DND-41 (cell line): ENCODE measurements around the gene OR51S1.
"Not testable (repeated sequence)": the region's sequence is repeated elsewhere in the genome, so short reads cannot be mapped to it uniquely, and the experiment has no call there.

Experiments used
- ATAC-seq: fragments of 200-7000 bp; cut with Tn5 transposase; 3 replicates; pipeline ENCODE4 v1.9.1; 2021; ENCODE audit warnings: low read depth; ENCODE audit not compliant: insufficient read depth
- DNase-seq: peaks from one replicate; pipeline ENCODE4 v3.0.0-alpha.2; 2020
- H2AFZ ChIP-seq: 2 replicates; pipeline ENCODE4 v1.6.0; 2012; ENCODE audit warnings: low read depth, low read length
- H3K27ac ChIP-seq: 2 replicates; pipeline ENCODE4 v1.5.1; 2012; ENCODE audit warnings: low read length, inconsistent platforms
- H3K27me3 ChIP-seq: fragments of 200-600 bp; sonication (generic); 2 replicates; pipeline ENCODE4 v1.6.0; 2012; ENCODE audit warnings: low read length, mild to moderate bottlenecking, inconsistent platforms; ENCODE audit not compliant: insufficient read depth, poor library complexity
- H3K36me3 ChIP-seq: 2 replicates; pipeline ENCODE4 v1.5.1; 2012; ENCODE audit warnings: low read length, inconsistent platforms; ENCODE audit not compliant: insufficient read depth
- H3K4me1 ChIP-seq: 2 replicates; pipeline ENCODE4 v1.5.1; 2012; ENCODE audit warnings: mild to moderate bottlenecking, low read length; ENCODE audit not compliant: insufficient read depth
- H3K4me2 ChIP-seq: 2 replicates; pipeline ENCODE4 v1.6.0; 2012; ENCODE audit warnings: mild to moderate bottlenecking, moderate library complexity, low read length, inconsistent platforms; ENCODE audit not compliant: insufficient read depth
- H3K4me3 ChIP-seq, 2 experiments: fragments of 200-600 bp in 1 of 2; shearing (Covaris generic) in 1 of 2; 2 replicates each; pipeline ENCODE4 v1.5.1; 2012 to 2016; ENCODE audit warnings: inconsistent platforms in 2 of 2, low read length in 2 of 2, mild to moderate bottlenecking in 2 of 2, low read depth in 1 of 2, moderate library complexity in 1 of 2
- H3K79me2 ChIP-seq: 2 replicates; pipeline ENCODE4 v1.6.0; 2012; ENCODE audit warnings: low read length, inconsistent platforms; ENCODE audit not compliant: insufficient read depth
- H3K9ac ChIP-seq: 2 replicates; pipeline ENCODE4 v1.6.0; 2012; ENCODE audit warnings: low read depth, mild to moderate bottlenecking, inconsistent platforms, low read length, moderate library complexity
- H3K9me3 ChIP-seq: 2 replicates; pipeline ENCODE4 v1.5.1; 2012; ENCODE audit warnings: low read length, moderate library complexity, mild to moderate bottlenecking, inconsistent platforms; ENCODE audit not compliant: insufficient read depth, severe bottlenecking
- H4K20me1 ChIP-seq: 2 replicates; pipeline ENCODE4 v1.6.0; 2012; ENCODE audit warnings: low read length; ENCODE audit not compliant: insufficient read depth
- EZH2 ChIP-seq: IDR thresholded peaks from 3 replicates; pipeline ENCODE4 v1.6.1; 2012; ENCODE audit warnings: borderline replicate concordance, low read depth, mild to moderate bottlenecking, moderate library complexity, low read length, inconsistent platforms; ENCODE audit not compliant: severe bottlenecking
- TF ChIP-seq, protein P1 (sequence below): IDR thresholded peaks from 2 replicates; pipeline ENCODE4 v1.5.1; 2012; ENCODE audit warnings: borderline replicate concordance, low read length, moderate library complexity, mild to moderate bottlenecking; ENCODE audit not compliant: poor library complexity, severe bottlenecking; ENCODE audit errors: extremely low read depth

Gene OR51S1

DNA sequence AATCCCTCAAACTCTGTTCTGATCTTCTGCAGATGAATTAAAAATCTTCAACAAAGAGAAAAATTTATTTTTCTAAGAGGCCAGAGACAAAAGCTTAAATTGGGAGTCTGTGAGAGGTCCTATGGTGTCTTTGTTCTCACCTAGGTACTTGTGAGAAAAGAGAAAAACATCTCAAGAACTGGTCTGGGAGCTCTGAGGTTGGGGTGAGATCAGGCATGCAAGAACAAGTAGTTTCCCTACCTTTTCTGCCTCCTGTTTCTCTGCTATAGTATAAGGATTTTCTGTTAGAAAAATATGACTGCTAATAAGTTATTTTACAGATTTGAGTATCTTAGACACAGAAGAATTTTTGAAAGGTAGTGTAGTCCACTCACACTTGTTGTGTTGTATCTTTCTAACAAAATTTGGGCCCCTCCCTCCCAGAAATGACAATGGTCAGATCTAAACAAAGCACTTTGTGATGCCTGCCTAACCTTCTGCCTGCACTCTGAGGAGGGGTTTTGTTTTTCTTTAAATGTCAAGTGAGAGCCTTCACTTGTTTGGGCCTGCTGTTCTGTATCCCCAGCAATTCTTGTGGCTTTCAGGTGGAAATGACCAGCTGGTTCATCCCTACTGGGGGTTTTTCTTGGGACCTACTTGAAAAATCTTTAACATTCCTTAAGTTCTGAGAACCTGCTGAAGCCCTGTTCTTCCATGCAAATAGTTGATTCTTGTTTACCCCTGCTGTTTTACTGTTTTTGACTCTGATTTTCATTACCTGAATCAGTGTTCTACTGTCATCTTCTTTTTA lies 13.6 kb upstream of the OR51S1 start:
- Histone ChIP-seq H3K9ac (no peak overlapping the region), H2AFZ (no peak overlapping the region), H3K36me3 (no peaks in the 10 kb centered on the region), H3K79me2 (no peaks in the 10 kb centered on the region), H3K9me3 (no peaks in the 10 kb centered on the region), H3K4me2 (no peak overlapping the region), H3K4me1 (no peaks in the 10 kb centered on the region), H4K20me1 (no peaks in the 10 kb centered on the region), H3K4me3 (no peak overlapping the region), H3K27me3 (no peaks in the 10 kb centered on the region), H3K27ac (no peak overlapping the region)
- ATAC-seq: no peak
- TF ChIP-seq, protein P1, sequence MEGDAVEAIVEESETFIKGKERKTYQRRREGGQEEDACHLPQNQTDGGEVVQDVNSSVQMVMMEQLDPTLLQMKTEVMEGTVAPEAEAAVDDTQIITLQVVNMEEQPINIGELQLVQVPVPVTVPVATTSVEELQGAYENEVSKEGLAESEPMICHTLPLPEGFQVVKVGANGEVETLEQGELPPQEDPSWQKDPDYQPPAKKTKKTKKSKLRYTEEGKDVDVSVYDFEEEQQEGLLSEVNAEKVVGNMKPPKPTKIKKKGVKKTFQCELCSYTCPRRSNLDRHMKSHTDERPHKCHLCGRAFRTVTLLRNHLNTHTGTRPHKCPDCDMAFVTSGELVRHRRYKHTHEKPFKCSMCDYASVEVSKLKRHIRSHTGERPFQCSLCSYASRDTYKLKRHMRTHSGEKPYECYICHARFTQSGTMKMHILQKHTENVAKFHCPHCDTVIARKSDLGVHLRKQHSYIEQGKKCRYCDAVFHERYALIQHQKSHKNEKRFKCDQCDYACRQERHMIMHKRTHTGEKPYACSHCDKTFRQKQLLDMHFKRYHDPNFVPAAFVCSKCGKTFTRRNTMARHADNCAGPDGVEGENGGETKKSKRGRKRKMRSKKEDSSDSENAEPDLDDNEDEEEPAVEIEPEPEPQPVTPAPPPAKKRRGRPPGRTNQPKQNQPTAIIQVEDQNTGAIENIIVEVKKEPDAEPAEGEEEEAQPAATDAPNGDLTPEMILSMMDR: no peak
- TF ChIP-seq EZH2: no peak
- no peak for DNase-seq

DNA sequence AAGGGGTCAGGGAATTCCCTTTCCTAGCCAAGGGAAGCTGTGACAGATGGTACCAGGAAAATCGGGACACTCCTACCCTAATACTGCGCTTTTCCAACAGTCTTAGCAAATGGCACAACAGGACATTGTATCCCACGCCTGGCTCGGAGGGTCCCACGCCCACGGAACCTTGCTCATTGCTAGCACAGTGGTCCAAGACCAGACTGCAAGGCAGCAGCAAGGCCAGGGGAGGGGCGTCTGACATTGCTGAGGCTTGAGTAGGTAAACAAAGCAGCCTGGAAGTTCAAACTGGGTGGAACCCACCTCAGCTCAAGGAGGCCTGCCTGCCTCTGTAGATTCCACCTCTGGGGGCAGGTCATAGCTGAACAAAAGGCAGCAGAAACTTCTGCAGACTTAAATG lies 5.3 kb upstream of the OR51S1 start:
- H3K27ac ChIP-seq, H4K20me1 ChIP-seq, H2AFZ ChIP-seq, H3K79me2 ChIP-seq, DNase-seq, H3K4me3 ChIP-seq, H3K4me1 ChIP-seq, H3K9me3 ChIP-seq, ATAC-seq, H3K4me2 ChIP-seq, H3K36me3 ChIP-seq, H3K27me3 ChIP-seq, H3K9ac ChIP-seq: not testable (repeated sequence)

DNA sequence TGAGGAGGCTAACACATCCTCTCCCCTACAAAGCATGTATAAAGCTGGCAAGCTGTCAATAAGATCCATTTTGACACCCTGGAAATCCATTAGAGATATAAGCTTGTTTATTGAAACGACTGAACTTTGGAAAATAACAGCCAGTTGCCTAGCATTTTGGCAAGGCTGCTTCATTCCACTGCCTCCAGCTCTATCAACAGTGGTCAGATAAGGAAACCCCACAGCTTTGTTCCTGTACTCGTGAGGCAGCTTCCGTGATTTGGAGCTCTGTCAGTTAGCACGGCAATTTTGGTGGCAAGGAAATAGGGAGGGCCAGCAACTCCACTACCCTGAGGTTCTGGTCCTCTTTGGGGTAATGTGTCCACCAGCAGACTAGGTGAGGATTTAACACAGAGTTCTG lies 2.0 kb upstream of the OR51S1 start:
- Histone ChIP-seq H3K4me3 (no peak overlapping the region), H3K9ac (no peak overlapping the region), H3K79me2 (no peaks in the 10 kb centered on the region), H3K27ac (no peak overlapping the region), H2AFZ (no peak overlapping the region), H3K4me1 (no peaks in the 10 kb centered on the region), H3K9me3 (no peaks in the 10 kb centered on the region), H3K4me2 (no peak overlapping the region), H3K27me3 (peaks cover 7% of the 10 kb centered on the region), H3K36me3 (no peaks in the 10 kb centered on the region), H4K20me1 (peaks cover 3% of the 10 kb centered on the region; the same call in 1 of the 2 replicates)
- TF ChIP-seq, protein P1: no peak
- TF ChIP-seq EZH2: no peak
- no peak for ATAC-seq
- DNase-seq: no peak

DNA sequence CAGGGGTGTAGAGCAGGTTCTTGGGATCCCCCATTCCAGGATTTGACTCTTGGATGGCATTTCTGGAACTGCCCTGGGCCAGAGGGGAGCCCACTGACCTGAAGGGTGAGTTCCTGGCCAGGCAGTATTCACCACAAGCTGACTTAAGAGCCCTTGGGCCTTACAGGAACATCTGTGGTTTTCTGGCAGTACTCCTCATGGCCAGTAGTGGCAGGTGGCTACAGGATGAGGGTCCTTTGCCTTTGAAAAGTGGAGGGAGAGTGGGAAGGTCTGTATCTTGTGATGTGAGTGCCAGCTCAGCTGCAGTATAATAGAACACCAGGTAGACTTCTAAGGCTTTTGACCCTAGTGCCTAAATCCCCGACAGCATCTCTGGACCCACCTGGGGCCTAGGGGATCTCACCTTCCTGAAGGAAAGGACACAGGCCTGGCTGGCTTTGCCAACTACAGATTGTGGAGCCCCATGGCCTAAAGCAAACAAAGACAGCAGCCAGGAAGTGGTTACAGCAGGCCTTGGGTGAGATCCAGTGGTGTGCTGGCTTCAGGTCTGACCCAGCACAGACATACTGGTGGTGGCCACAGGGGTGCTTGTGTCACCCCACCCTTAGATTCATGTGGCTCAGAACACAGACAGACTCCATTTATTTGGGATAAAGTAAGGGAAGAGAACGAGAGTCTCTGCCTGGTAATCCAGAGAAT lies 9.0 kb downstream of the OR51S1 start:
- no peak for DNase-seq
- Histone ChIP-seq H3K36me3 (no peaks in the 10 kb centered on the region), H3K27me3 (no peaks in the 10 kb centered on the region), H3K4me3 (no peak overlapping the region), H2AFZ (no peak overlapping the region), H3K4me1 (no peaks in the 10 kb centered on the region), H4K20me1 (no peaks in the 10 kb centered on the region), H3K4me2 (no peak overlapping the region), H3K27ac (no peak overlapping the region), H3K79me2 (no peaks in the 10 kb centered on the region), H3K9me3 (no peaks in the 10 kb centered on the region), H3K9ac (no peak overlapping the region)
- ATAC-seq: no peak
- TF ChIP-seq EZH2: no peak
- TF ChIP-seq, protein P1: peak; percentile 5
